Gastrocnemius medialis (tissue), 4 donors: ENCODE results near the gene COQ5. TPM values are rescaled to one million over a fixed set of nuclear protein-coding genes. Genes with fewer than 3 reads are reported as not detected.

Source experiments
- ATAC-seq, 2 donors: fragments of 150-250 bp; one replicate each; pipeline ENCODE4 v1.9.1; 2016
- DNase-seq, 2 donors: peaks; one replicate each; pipeline ENCODE4 v3.0.0-alpha.2; 2019
- H3K27ac ChIP-seq, 4 donors: fragments of 200-600 bp; sonication (generic); 1 replicate in 1 of 4; 2 replicates in 3 of 4; pipeline ENCODE4 v1.5.1; 2016 to 2018; ENCODE audit warnings: mild to moderate bottlenecking in 2 of 4, moderate library complexity in 1 of 4
- H3K27me3 ChIP-seq, 3 donors: fragments of 200-600 bp; sonication (generic) in 2 of 3; 1 replicate in 1 of 3; 2 replicates in 2 of 3; pipeline versions ENCODE4 v1.5.1 to v1.6.0; 2016 to 2019; ENCODE audit warnings: mild to moderate bottlenecking in 1 of 3, moderate library complexity in 1 of 3
- H3K36me3 ChIP-seq, 2 donors: fragments of 200-600 bp; sonication (generic) in 1 of 2; one replicate each; pipeline ENCODE4 v1.5.1; 2017 to 2018
- H3K4me1 ChIP-seq, 2 donors: fragments of 200-600 bp; sonication (generic) in 1 of 2; one replicate each; pipeline ENCODE4 v1.5.1; 2016 to 2017; ENCODE audit warnings: mild to moderate bottlenecking in 2 of 2
- H3K4me3 ChIP-seq, 4 donors: fragments of 200-600 bp; sonication (generic) in 3 of 4; 1 replicate in 1 of 4; 2 replicates in 3 of 4; pipeline ENCODE4 v1.5.1; 2016 to 2019; ENCODE audit warnings: mild to moderate bottlenecking in 2 of 4
- H3K9me3 ChIP-seq, 3 donors: fragments of 200-600 bp; sonication (generic) in 2 of 3; 1 replicate in 1 of 3; 2 replicates in 2 of 3; pipeline ENCODE4 v1.5.1; 2016 to 2019
- CTCF ChIP-seq, 5 experiments: fragments of 450-650 bp in 3 of 5; fragments of 200-600 bp in 2 of 5; sonication (generic) in 2 of 5; IDR thresholded peaks in 4 of 5; conservative IDR thresholded peaks in 1 of 5; 1 replicate in 4 of 5; 2 replicates in 1 of 5; pipeline ENCODE4 v1.5.1; 2016 to 2019; ENCODE audit warnings: antibody characterized with exemption in 5 of 5, mild to moderate bottlenecking in 3 of 5, moderate library complexity in 3 of 5
- POLR2A ChIP-seq, 2 donors: fragments of 450-650 bp; IDR thresholded peaks; one replicate each; pipeline ENCODE4 v1.6.1; 2017; ENCODE audit warnings: antibody characterized with exemption in 2 of 2, mild to moderate bottlenecking in 2 of 2, moderate library complexity in 2 of 2
- in situ Hi-C, 4 donors: fragments of 200-750 bp; cut with MboI; loops; one replicate each; pipeline versions ENCODE4 v1.15.0 to v1.8.0; 2017; ENCODE audit warnings: low sequenced_read_pairs in 4 of 4
- intact Hi-C: fragments of 100-400 bp; cut with DNase I; formaldehyde crosslinking; loops from one replicate; pipeline ENCODE4 v1.15.1; 2023; ENCODE audit warnings: low total_unique reads
- total RNA-seq, 4 donors: library from RNA; depleted of rRNA; stranded (reverse); fragments of >200 nt; gene quantifications; one replicate each; pipeline versions ENCODE4 v1.1.0 to v1.2.3, GENCODE V29; 2016

The COQ5 gene
- total RNA-seq, 4 donors from 2014 or later, result 34.5 to 47.3 (median 39.2) TPM

- intact Hi-C loops, result no loop called here
- in situ Hi-C loops, result no loop called here
- TF ChIP-seq CTCF (IDR thresholded peaks at IDR 0.05 in 4 of 5, conservative IDR thresholded peaks at IDR 0.05 in 1 of 5), result no peak
- TF ChIP-seq POLR2A (IDR thresholded peaks at IDR 0.05), result no peak
- DNase-seq (peak; percentile 55 to 60), ATAC-seq (peak; percentile 77 to 88)
- no peak overlapping the region for H3K4me3 ChIP-seq
- peak overlapping the region; percentile 57 to 78 (median 71) for H3K27ac ChIP-seq
- peaks cover 5 to 18% of the 10 kb centered on the region in 2 donors for H3K4me1 ChIP-seq
- no peaks in the 10 kb centered on the region for H3K9me3 ChIP-seq
- H3K27me3 ChIP-seq, result no peaks in the 10 kb centered on the region
- peaks cover 5 to 93% of the 10 kb centered on the region in 2 donors for H3K36me3 ChIP-seq
Observed at GRCh38 chr12:120562906-120563305, 33.9 kb upstream of the COQ5 start.

- in situ Hi-C loops, result no loop called here
- H3K9me3 ChIP-seq, result no peaks in the 10 kb centered on the region
- DNase-seq (no peak), ATAC-seq (no peak)
- TF ChIP-seq POLR2A (IDR thresholded peaks at IDR 0.05) (no peak), CTCF (IDR thresholded peaks at IDR 0.05 in 4 of 5, conservative IDR thresholded peaks at IDR 0.05 in 1 of 5) (no peak)
- peak overlapping the region in 1 of 4 donors; percentile 27 for H3K27ac ChIP-seq
- H3K27me3 ChIP-seq, result no peaks in the 10 kb centered on the region
- H3K4me1 ChIP-seq, result peaks cover 18 to 29% of the 10 kb centered on the region in 2 donors
- H3K4me3 ChIP-seq, result no peak overlapping the region
- intact Hi-C loops, result no loop called here
- peaks cover 0 to 80% of the 10 kb centered on the region in 2 donors for H3K36me3 ChIP-seq
Observed at GRCh38 chr12:120557589-120557988, 28.6 kb upstream of the COQ5 start.

- Histone ChIP-seq H3K27ac (peak overlapping the region; percentile 78 to 99 (median 82)), H3K36me3 (peaks cover 0 to 67% of the 10 kb centered on the region in 2 donors), H3K27me3 (no peaks in the 10 kb centered on the region), H3K4me1 (peaks cover 45% of the 10 kb centered on the region in 2 donors), H3K4me3 (no peak overlapping the region), H3K9me3 (no peaks in the 10 kb centered on the region)
- intact Hi-C loops, result no loop called here
- TF ChIP-seq CTCF (IDR thresholded peaks at IDR 0.05 in 4 of 5, conservative IDR thresholded peaks at IDR 0.05 in 1 of 5) (no peak), POLR2A (IDR thresholded peaks at IDR 0.05) (no peak)
- peak; percentile 84 to 87 for ATAC-seq
- peak in 1 of 2 donors; percentile 64 for DNase-seq
- in situ Hi-C loops, result no loop called here
Observed at GRCh38 chr12:120554678-120555077, 25.7 kb upstream of the COQ5 start.

- H3K9me3 ChIP-seq, result no peaks in the 10 kb centered on the region
- H3K4me1 ChIP-seq, result peaks cover 64 to 88% of the 10 kb centered on the region in 2 donors
- H3K36me3 ChIP-seq, result peaks cover 0 to 43% of the 10 kb centered on the region in 2 donors
- H3K27ac ChIP-seq, result peak overlapping the region; percentile 42 to 99 (median 76)
- in situ Hi-C loops (no loop called here), intact Hi-C loops (no loop called here)
- ATAC-seq (no peak), DNase-seq (no peak)
- no peak overlapping the region for H3K4me3 ChIP-seq
- TF ChIP-seq CTCF (IDR thresholded peaks at IDR 0.05 in 4 of 5, conservative IDR thresholded peaks at IDR 0.05 in 1 of 5) (no peak), POLR2A (IDR thresholded peaks at IDR 0.05) (no peak)
- no peaks in the 10 kb centered on the region for H3K27me3 ChIP-seq
Observed at GRCh38 chr12:120546050-120546386, 17.1 kb upstream of the COQ5 start.

GRCh38 chr12:120544691-120545090, 15.7 kb upstream of the COQ5 start:
- peaks cover 0 to 39% of the 10 kb centered on the region in 2 donors for H3K36me3 ChIP-seq
- DNase-seq, result no peak
- ATAC-seq, result no peak
- peak overlapping the region in 3 of 4 donors; percentile 5 to 99 (median 97) for H3K27ac ChIP-seq
- H3K27me3 ChIP-seq, result no peaks in the 10 kb centered on the region
- no peak for TF ChIP-seq POLR2A (IDR thresholded peaks at IDR 0.05)
- intact Hi-C loops, result no loop called here
- peaks cover 64 to 89% of the 10 kb centered on the region in 2 donors for H3K4me1 ChIP-seq
- H3K9me3 ChIP-seq, result no peaks in the 10 kb centered on the region
- in situ Hi-C loops, result no loop called here
- no peak overlapping the region for H3K4me3 ChIP-seq
